ENCODE data around the gene HOXD13. TPM values are rescaled to one million over a fixed set of nuclear protein-coding genes. Genes with fewer than 3 reads are reported as not detected.

The HOXD13 gene
- total RNA-seq, 1 donor from 2014 or later, result not detected

Other genes with a start within 250 kb of the HOXD13 start
- 19.2 TPM for gene LNPK, start 90.5 kb upstream of the HOXD13 start, total RNA-seq
- gene EVX2, start 8.8 kb upstream of the HOXD13 start, total RNA-seq, result not detected
- gene HOXD12, start 7.1 kb downstream of the HOXD13 start, total RNA-seq, result not detected
- not detected for gene HOXD11, start 14.6 kb downstream of the HOXD13 start, total RNA-seq
- gene HOXD10, start 24.1 kb downstream of the HOXD13 start, total RNA-seq, result not detected
- gene HOXD9, start 30.0 kb downstream of the HOXD13 start, total RNA-seq, result not detected
- not detected for gene HOXD8, start 37.0 kb downstream of the HOXD13 start, total RNA-seq
- gene HOXD4, start 58.8 kb downstream of the HOXD13 start, total RNA-seq, result not detected
- not detected for gene HOXD3, start 64.6 kb downstream of the HOXD13 start, total RNA-seq
- gene HOXD1, start 95.9 kb downstream of the HOXD13 start, total RNA-seq, result not detected
- 7.6 TPM for gene MTX2, start 176.7 kb downstream of the HOXD13 start, total RNA-seq